K562 (cell line): Measurements from ENCODE around the gene CHCHD1. TPM values are rescaled to one million over a fixed set of nuclear protein-coding genes. Genes with fewer than 3 reads are reported as not detected.

Experiments used
- ATF4 ChIP-seq: fragments of 450-650 bp; formaldehyde crosslinking; IDR thresholded peaks from 2 replicates; pipeline ENCODE4 v1.4.0; 2022; ENCODE audit warnings: mild to moderate bottlenecking, moderate library complexity
- BDP1 ChIP-seq: IDR thresholded peaks from 3 replicates; pipeline ENCODE4 v1.6.1; 2011; ENCODE audit not compliant: insufficient read length, insufficient read depth
- CC2D1A ChIP-seq: fragments of 450-650 bp; IDR thresholded peaks from 2 replicates; pipeline ENCODE4 v1.6.1; 2017; ENCODE audit warnings: mild to moderate bottlenecking
- E2F3 ChIP-seq: fragments of 250-450 bp; sonication (Bioruptor Pico); IDR thresholded peaks from 2 replicates; pipeline ENCODE4 v1.4.0; 2020; ENCODE audit warnings: mild to moderate bottlenecking
- HBP1 ChIP-seq: fragments of 450-650 bp; formaldehyde crosslinking; IDR thresholded peaks from 2 replicates; pipeline ENCODE4 v1.4.0; 2022; ENCODE audit warnings: missing genetic modification characterization
- HEY1 ChIP-seq: fragments of 250-450 bp; sonication (Bioruptor Pico); IDR thresholded peaks from 2 replicates; pipeline ENCODE4 v1.5.0; 2020; ENCODE audit warnings: mild to moderate bottlenecking, moderate library complexity, borderline replicate concordance
- KDM2B ChIP-seq: fragments of 250-450 bp; sonication (Bioruptor Pico); IDR thresholded peaks from 2 replicates; pipeline ENCODE4 v1.8.0; 2021; ENCODE audit warnings: mild to moderate bottlenecking, moderate library complexity
- MAFF ChIP-seq: IDR thresholded peaks from 2 replicates; pipeline ENCODE4 v1.6.1; 2012; ENCODE audit warnings: low read length, improper control_type of control experiment
- MECOM ChIP-seq: fragments of 250-450 bp; sonication (Bioruptor Pico); IDR thresholded peaks from 2 replicates; pipeline ENCODE4 v1.8.0; 2022; ENCODE audit warnings: inconsistent platforms
- MTA3 ChIP-seq: fragments of 450-650 bp; formaldehyde crosslinking; IDR thresholded peaks from 2 replicates; pipeline ENCODE4 v1.6.1; 2017; ENCODE audit warnings: mild to moderate bottlenecking, borderline replicate concordance
- PHB ChIP-seq: fragments of 250-450 bp; sonication (Bioruptor Pico); IDR thresholded peaks from 2 replicates; pipeline ENCODE4 v1.5.0; 2021
- RBM15 ChIP-seq: fragments of 200-400 bp; formaldehyde crosslinking; IDR thresholded peaks from 2 replicates; pipeline ENCODE4 v1.6.1; 2018; ENCODE audit warnings: mild to moderate bottlenecking, low read length, moderate library complexity; ENCODE audit not compliant: insufficient read depth
- RFX1 ChIP-seq: fragments of 450-650 bp; IDR thresholded peaks from 2 replicates; pipeline ENCODE4 v1.6.1; 2016; ENCODE audit warnings: mild to moderate bottlenecking, moderate library complexity
- SMAD4 ChIP-seq: fragments of 250-450 bp; sonication (Bioruptor Pico); conservative IDR thresholded peaks from 2 replicates; pipeline ENCODE4 v1.8.0; 2021; ENCODE audit warnings: inconsistent platforms, mild to moderate bottlenecking, moderate library complexity
- ZBTB12 ChIP-seq: fragments of 250-450 bp; sonication (Bioruptor Pico); IDR thresholded peaks from 2 replicates; pipeline ENCODE4 v1.4.0; 2020
- ZBTB2 ChIP-seq: fragments of 450-650 bp; IDR thresholded peaks from 2 replicates; pipeline ENCODE4 v1.6.1; 2016; ENCODE audit warnings: antibody characterized with exemption
- ZBTB7A ChIP-seq: IDR thresholded peaks from 2 replicates; pipeline ENCODE4 v1.6.1; 2011; ENCODE audit warnings: low read depth, mild to moderate bottlenecking, low read length, moderate library complexity, borderline replicate concordance; ENCODE audit not compliant: control insufficient read depth
- ZHX1 ChIP-seq: fragments of 150-350 bp; conservative IDR thresholded peaks from 2 replicates; pipeline ENCODE4 v1.6.1; 2014; ENCODE audit warnings: low read length
- ZNF133 ChIP-seq: fragments of 250-450 bp; sonication (Bioruptor Pico); IDR thresholded peaks from 2 replicates; pipeline ENCODE4 v1.4.0; 2020; ENCODE audit warnings: mild to moderate bottlenecking
- ZNF253 ChIP-seq: fragments of 250-450 bp; sonication (Bioruptor Pico); conservative IDR thresholded peaks from 2 replicates; pipeline ENCODE4 v1.6.1; 2021; ENCODE audit warnings: mild to moderate bottlenecking
- ZNF354B ChIP-seq: fragments of 250-450 bp; sonication (Bioruptor Pico); IDR thresholded peaks from 2 replicates; pipeline ENCODE4 v1.4.0; 2020
- ZNF444 ChIP-seq: fragments of 250-450 bp; sonication (Bioruptor Pico); IDR thresholded peaks from 2 replicates; pipeline ENCODE4 v1.4.0; 2020; ENCODE audit warnings: mild to moderate bottlenecking, moderate library complexity
- ZNF76 ChIP-seq: fragments of 250-450 bp; sonication (Bioruptor Pico); IDR thresholded peaks from 2 replicates; pipeline ENCODE4 v1.4.0; 2020; ENCODE audit warnings: mild to moderate bottlenecking, moderate library complexity, borderline replicate concordance
- polyA plus RNA-seq, 8 experiments: library from polyadenylated mRNA; depleted of rRNA in 4 of 8; stranded (reverse) in 5 of 8; unstranded in 3 of 8; fragments of >200 nt; fragmentation: Nextera tagmentation in 2 of 8; fragmentation: Illumina TruSeq in 1 of 8; extraction: Ambion mirVana in 2 of 8; extraction: Trizol in 1 of 8; gene quantifications; 2 replicates each; pipeline versions ENCODE4 v1.2.1 to v1.2.3, GENCODE V29; 2011 to 2014; ENCODE audit warnings: inconsistent platforms in 1 of 8, missing spikeins in 1 of 8
- total RNA-seq, 7 experiments: library from RNA; depleted of rRNA in 6 of 7; stranded (reverse); fragments of >200 nt in 6 of 7; fragmentation: Illumina TruSeq in 2 of 7; extraction: Trizol in 2 of 7; gene quantifications; 2 replicates each; pipeline versions ENCODE4 v1.2.1 to v1.2.3, GENCODE V29; 2011 to 2021; ENCODE audit warnings: low replicate concordance in 1 of 7

Gene CHCHD1
- total and polyA plus RNA-seq, 9 of the 15 experiments (the other 6 are each of a cell fraction or from before 2014, with no cell fraction given), result 52.9 to 126 (median 83.4) TPM

- TF ChIP-seq KDM2B (CRISPR knock-in tag) (peak; percentile 98), ZNF354B (CRISPR knock-in tag) (peak; percentile 96), CC2D1A (no peak), BDP1 (no peak), PHB (CRISPR knock-in tag) (no peak), ZNF253 (CRISPR knock-in tag) (peak; percentile 70; the same call in 1 of the 2 replicates), ZNF133 (CRISPR knock-in tag) (peak; percentile 92), RBM15 (no peak), HEY1 (CRISPR knock-in tag) (peak; percentile 33; the same call in 1 of the 2 replicates), E2F3 (CRISPR knock-in tag) (peak; percentile 95), ZNF444 (CRISPR knock-in tag) (peak; percentile 92), RFX1 (peak; percentile 12; the same call in 1 of the 2 replicates), ATF4 (peak; percentile 91), ZBTB2 (no peak), ZNF76 (CRISPR knock-in tag) (peak; percentile 97), HBP1 (CRISPR knock-in tag) (peak; percentile 96), ZBTB12 (CRISPR knock-in tag) (peak; percentile 82), ZBTB7A (no peak), MAFF (no peak), SMAD4 (peak; percentile 99), MECOM (CRISPR knock-in tag) (peak; percentile 97), ZHX1 (no peak), MTA3 (no peak)
Measured at GRCh38 chr10:73743327-73743904, 38.4 kb upstream of the CHCHD1 start (continued).
